Progenitor cell of endocrine pancreas (in vitro differentiated cells): Measurements from ENCODE around the gene VLDLR. TPM values are rescaled to one million over a fixed set of nuclear protein-coding genes. Genes with fewer than 3 reads are reported as not detected.

Experiments used
- DNase-seq: peaks from one replicate; pipeline ENCODE4 v3.0.0; 2021; ENCODE audit warnings: low spot score; ENCODE audit not compliant: unreplicated experiment
- H3K27ac Mint-ChIP-seq: 2 replicates; pipeline ENCODE4 v1.8.0; 2021; ENCODE audit warnings: mild to moderate bottlenecking, moderate library complexity, mixed read lengths
- H3K27me3 Mint-ChIP-seq: 2 replicates; pipeline ENCODE4 v1.8.0; 2021; ENCODE audit warnings: mixed read lengths
- H3K36me3 Mint-ChIP-seq: 2 replicates; pipeline ENCODE4 v1.8.0; 2022; ENCODE audit warnings: mixed read lengths; ENCODE audit not compliant: insufficient read depth
- H3K4me1 Mint-ChIP-seq: 2 replicates; pipeline ENCODE4 v1.8.0; 2021; ENCODE audit warnings: low read depth, mixed read lengths
- H3K4me3 Mint-ChIP-seq: 2 replicates; pipeline ENCODE4 v1.8.0; 2021; ENCODE audit warnings: low read depth, mild to moderate bottlenecking, moderate library complexity, mixed read lengths
- H3K9me3 Mint-ChIP-seq: 2 replicates; pipeline ENCODE4 v1.8.0; 2021; ENCODE audit warnings: low read depth, mixed read lengths
- total RNA-seq: library from RNA; stranded (reverse); gene quantifications from 2 replicates; pipeline ENCODE4 v1.2.1, GENCODE V29; 2021
- TF ChIP-seq, protein P1 (sequence below): fragments of 200-600 bp; sonication (generic); IDR thresholded peaks from one replicate; pipeline ENCODE4 v1.5.0; 2021; ENCODE audit warnings: antibody characterized with exemption, mild to moderate bottlenecking; ENCODE audit not compliant: unreplicated experiment

VLDLR gene
- total RNA-seq, 1 donor from 2014 or later, result 8.1 TPM

DNA sequence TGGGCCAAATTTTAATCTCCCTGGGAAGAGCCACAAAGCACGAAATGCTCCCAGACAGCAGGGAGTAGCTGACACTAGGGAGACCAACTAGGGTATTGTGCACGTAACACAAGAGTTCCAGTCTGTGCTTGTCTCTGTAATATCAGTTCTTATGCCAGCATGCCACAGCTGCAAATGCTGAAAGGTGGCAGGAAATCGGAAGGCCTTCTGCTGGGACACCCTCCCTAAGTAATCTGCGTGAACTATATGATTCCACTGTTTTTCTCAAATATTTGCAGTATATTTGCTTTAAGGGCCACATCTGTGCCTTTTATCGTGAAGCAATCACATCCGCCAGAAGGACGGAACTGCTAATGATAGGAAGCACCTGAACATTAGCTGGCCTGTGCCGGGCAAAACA, 12.6 kb downstream of the VLDLR start:
- DNase-seq, result no peak
- H3K4me3 Mint-ChIP-seq, result no peak overlapping the region
- peaks cover 3% of the 10 kb centered on the region for H3K4me1 Mint-ChIP-seq
- H3K36me3 Mint-ChIP-seq, result no peaks in the 10 kb centered on the region
- peaks cover 12% of the 10 kb centered on the region for H3K27me3 Mint-ChIP-seq
- TF ChIP-seq, protein P1, sequence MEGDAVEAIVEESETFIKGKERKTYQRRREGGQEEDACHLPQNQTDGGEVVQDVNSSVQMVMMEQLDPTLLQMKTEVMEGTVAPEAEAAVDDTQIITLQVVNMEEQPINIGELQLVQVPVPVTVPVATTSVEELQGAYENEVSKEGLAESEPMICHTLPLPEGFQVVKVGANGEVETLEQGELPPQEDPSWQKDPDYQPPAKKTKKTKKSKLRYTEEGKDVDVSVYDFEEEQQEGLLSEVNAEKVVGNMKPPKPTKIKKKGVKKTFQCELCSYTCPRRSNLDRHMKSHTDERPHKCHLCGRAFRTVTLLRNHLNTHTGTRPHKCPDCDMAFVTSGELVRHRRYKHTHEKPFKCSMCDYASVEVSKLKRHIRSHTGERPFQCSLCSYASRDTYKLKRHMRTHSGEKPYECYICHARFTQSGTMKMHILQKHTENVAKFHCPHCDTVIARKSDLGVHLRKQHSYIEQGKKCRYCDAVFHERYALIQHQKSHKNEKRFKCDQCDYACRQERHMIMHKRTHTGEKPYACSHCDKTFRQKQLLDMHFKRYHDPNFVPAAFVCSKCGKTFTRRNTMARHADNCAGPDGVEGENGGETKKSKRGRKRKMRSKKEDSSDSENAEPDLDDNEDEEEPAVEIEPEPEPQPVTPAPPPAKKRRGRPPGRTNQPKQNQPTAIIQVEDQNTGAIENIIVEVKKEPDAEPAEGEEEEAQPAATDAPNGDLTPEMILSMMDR, result no peak
- H3K27ac Mint-ChIP-seq, result no peak overlapping the region
- H3K9me3 Mint-ChIP-seq, result no peaks in the 10 kb centered on the region

DNA sequence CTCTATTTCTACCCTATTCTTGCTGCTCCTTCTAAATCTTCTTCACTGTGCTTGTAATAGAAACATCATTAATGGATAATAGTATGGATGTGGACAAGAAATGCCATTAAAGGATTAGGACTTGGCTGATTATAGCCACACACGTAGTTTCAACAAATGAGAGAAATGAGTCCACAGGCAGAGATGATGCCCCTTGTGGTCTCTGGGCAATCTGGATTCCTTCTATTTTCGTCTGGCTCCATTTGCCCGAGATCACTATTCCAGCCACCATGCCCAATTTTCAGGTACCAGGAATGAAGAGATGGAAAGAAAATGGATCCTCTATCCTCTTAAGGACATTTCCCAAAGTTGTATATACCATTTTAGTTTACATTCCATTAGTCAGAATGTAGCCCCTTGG, 13.2 kb downstream of the VLDLR start:
- H3K4me1 Mint-ChIP-seq, result peaks cover 3% of the 10 kb centered on the region
- no peak overlapping the region for H3K4me3 Mint-ChIP-seq
- DNase-seq, result no peak
- TF ChIP-seq, protein P1, result no peak
- no peaks in the 10 kb centered on the region for H3K9me3 Mint-ChIP-seq
- no peak overlapping the region for H3K27ac Mint-ChIP-seq
- no peaks in the 10 kb centered on the region for H3K36me3 Mint-ChIP-seq
- peaks cover 12% of the 10 kb centered on the region for H3K27me3 Mint-ChIP-seq

DNA sequence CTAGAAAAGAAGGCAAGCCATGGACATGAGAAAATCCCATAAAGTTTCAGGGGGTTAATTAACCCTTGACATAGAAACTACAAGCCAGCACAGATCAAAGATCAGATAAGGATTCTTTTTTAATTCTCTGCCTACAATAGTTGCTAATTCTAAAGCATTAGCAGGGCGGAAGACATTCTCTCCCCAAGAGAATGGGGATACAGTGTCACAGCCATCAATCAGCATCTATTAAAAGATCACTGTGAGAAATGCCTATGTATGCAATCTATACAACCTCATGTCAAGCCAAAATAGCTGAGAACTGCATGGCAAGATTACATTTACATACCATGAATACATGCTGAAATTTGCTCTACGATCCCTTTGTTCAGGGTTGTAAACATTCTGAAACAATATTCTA, 14.3 kb downstream of the VLDLR start:
- Mint-ChIP-seq H3K4me3 (no peak overlapping the region), H3K9me3 (no peaks in the 10 kb centered on the region), H3K36me3 (no peaks in the 10 kb centered on the region), H3K4me1 (peaks cover 3% of the 10 kb centered on the region), H3K27ac (no peak overlapping the region), H3K27me3 (peaks cover 12% of the 10 kb centered on the region)
- TF ChIP-seq, protein P1, result no peak
- DNase-seq, result no peak

- no peak overlapping the region for H3K4me3 Mint-ChIP-seq
- peaks cover 3% of the 10 kb centered on the region for H3K4me1 Mint-ChIP-seq
- TF ChIP-seq, protein P1, result no peak
- H3K9me3 Mint-ChIP-seq, result no peaks in the 10 kb centered on the region
- DNase-seq, result no peak
- H3K36me3 Mint-ChIP-seq, result no peaks in the 10 kb centered on the region
- H3K27me3 Mint-ChIP-seq, result peaks cover 9% of the 10 kb centered on the region
- H3K27ac Mint-ChIP-seq, result no peak overlapping the region
These were observed 15.8 kb downstream of the VLDLR start for GRCh38 chr9:2637390-2637789.

DNA sequence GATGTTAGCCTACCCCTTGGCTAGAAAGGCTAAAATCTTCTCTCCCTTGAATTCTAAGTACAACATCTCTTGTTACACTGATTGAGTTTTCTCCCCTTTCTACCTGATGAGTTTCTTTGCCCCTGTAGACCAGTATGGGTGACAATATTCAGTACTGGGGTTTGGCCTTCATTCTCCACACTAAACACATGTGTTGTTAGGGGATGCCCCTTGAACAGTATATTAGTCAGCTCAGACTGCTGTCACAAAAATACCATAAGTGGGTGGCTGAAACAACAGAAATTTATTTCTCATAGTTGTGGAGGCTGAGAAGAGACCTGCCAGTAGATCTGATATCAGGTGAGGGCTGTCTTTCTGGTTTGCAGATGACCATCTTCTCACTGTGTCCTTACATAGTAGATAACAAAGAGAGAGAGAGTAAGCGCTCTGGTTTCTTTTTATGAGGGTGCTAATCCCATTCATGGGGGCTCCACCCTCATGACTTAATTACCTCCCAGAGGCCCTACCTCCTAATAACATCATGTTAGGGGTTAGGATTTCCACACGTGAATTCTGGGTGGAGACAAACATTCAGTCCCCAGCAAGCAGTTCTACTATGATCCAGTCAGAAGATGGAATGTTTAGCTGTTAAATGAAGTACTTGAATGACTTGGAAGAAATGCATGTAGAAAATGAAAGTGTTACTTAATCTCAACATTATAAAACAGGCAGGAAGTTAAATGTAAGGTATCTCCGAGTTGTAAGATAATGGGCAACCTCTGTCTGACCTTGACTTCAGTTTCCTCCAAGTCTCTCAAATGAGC, 17.5 kb downstream of the VLDLR start:
- TF ChIP-seq, protein P1, result no peak
- Mint-ChIP-seq H3K4me3 (no peak overlapping the region), H3K27ac (no peak overlapping the region), H3K27me3 (peaks cover 7% of the 10 kb centered on the region), H3K4me1 (no peaks in the 10 kb centered on the region), H3K36me3 (peaks cover 7% of the 10 kb centered on the region), H3K9me3 (peaks cover 3% of the 10 kb centered on the region)
- DNase-seq, result no peak
